HG03565 (cell line): ENCODE data around the gene SV2C.

Source experiments
- ATAC-seq: cut with Tn5 transposase; IDR thresholded peaks from one replicate; pipeline ENCODE4 v1.9.1; 2021; ENCODE audit warnings: mild to moderate bottlenecking, moderate library complexity; ENCODE audit not compliant: unreplicated experiment

SV2C gene

DNA sequence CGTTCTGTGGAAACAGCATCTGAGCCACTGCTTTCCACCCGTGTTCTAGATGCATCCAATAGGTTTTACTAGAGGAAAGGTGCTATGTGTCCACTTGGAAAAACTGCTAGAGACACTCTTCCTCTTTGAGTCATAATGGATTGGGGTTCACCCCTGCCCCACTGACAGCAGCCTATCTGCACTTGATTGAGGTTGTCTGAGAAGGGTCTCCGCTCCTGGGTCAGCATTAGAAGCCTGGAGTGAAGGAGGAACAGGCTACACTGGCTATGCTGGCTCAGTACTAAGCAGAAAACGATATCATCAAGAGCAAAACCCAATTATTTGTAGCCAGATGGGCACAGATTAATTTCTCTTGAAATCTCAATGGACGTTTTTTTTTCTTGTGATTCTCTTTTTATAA is 167.3 kb downstream of the SV2C start:
- ATAC-seq, result no peak

DNA sequence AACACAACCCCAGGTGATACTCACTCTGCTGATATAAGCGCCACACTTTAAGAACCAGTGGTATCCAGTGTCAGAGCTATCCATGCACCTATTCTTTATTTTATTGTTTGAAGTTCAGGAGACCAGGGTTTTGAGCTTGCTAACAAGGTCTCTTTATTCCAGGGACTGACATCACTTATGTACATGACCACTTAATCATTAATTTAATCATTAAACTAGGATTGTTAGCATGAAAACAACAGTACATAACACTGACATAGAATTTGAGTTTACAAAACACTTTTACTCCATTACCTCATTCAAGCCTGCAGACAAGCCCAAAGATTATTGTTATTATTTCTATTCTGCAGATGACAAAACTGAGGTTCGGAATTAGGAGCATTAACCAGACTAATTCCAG is 168.5 kb downstream of the SV2C start:
- ATAC-seq, result no peak

DNA sequence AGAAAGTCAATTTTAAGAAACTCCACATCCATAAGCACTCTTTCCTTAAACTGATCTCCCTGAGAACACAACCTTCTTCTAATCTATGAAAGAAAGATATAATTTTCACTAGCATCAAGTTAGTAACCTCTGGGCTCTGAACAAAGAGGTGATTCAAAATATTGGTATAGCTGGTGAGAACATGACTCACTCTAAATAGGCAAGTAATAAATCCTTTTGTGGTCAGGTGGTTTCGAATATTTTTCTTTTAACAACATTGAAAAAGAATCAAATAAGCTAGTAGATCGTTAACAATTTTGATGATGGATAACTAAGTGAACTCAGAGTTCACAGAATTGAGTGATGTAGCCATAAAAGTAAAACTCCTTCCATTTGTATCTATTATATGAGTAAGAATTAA is 169.3 kb downstream of the SV2C start:
- ATAC-seq, result no peak

DNA sequence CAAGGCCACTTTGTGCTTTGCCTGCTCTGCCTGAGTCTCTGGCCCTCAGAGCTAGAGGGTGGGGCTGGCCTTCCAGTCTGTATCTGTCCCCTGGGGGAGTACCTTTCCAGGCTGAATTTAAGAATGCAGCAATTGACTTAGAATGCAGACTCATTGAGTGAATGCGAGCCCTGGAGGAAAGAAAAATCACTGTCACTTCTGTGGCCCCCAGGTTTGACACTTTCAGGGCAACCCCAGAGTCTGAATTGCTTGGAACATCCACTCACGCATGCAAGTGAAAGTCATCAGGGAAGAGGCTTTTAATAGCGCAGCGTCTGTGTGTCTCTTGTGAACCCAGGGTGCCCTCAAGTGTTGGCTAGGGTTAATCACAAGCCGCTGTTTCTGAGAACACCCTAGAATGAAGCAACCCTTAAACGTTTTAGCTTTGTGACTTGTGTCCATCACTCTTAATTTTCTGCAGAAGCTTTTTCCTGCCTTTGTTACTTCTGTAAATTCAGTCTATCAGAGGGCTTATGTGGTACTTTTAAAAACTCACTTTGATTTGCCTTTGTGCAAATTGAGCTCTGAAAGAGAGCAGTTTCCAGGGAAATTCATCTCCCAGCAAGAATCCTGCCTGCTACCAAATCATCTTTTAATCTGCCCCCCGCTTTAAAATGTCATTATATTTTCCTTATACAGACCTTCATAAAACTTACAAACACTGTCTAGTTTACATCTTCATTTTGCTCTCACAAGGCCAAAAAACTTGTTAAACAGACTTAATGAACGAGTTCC is 173.1 kb downstream of the SV2C start:
- ATAC-seq, result peak; percentile 71

DNA sequence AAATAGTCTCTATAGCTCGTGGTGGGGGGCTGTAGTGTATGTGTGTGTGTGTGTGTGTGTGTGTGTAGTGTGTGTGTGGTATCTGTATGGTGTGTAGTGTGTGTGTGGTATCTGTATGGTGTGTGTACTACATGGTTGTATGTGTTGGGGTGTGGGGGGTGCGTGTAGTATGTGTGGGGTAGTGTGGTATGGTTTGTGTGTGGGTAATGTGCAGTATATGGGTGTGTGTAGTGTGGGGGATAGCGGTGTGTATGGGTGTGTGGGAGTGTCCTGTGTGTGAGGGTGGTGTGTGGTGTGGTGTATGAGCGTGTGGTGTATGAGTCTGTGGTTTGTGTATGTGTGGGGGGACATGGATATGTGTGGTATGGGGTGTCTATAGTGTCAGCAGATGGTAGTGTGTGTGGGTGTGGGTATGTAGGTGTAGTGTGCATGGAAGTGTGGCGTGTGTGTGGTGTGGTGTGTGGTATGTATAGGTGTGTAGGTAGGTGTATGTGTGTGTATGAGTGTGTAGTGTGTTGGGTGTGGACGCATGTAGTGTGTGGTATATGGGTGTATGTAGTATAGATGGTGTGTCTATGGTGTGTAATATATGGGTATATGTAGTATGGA is 174.1 kb downstream of the SV2C start:
- ATAC-seq, result no peak

DNA sequence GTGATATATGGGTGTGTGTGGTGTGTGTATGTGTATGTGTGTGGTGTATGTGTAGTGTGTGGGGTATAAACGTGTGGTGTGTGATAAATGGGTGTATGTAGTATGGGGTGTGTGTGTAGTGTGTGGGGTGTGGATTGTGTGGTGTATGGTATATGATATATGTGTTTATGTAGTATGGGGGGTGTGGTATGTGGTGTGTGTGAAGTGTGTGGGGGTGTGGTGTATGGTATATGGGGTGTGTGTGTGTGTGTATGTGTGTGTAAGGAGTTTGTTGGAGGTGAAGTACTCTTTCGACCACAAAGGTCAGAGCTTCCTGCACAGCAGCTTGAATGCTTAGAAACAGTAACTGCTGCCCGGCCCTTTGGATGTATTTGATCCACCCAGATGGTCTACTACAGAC is 174.7 kb downstream of the SV2C start:
- no peak for ATAC-seq

DNA sequence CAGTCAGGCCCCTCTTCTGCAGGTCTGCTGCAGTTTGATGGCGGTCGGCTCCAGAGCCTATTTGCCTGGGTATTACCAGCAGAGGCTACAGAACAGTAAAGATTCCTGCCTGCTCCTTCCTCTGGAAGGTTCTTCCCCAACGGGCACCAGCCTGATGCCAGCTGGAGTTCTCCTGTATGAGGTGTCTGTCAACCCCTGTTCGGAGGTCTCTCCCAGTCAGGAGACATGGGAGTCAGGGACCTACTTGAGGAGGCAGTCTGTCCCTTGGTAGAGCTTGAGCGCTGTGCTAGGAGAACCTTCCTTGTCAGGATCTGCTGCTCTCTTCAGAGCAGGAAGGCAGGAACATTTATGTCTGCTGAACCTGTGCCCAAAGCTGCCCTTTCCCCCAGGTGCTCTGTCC is 181.5 kb downstream of the SV2C start:
- no peak for ATAC-seq

DNA sequence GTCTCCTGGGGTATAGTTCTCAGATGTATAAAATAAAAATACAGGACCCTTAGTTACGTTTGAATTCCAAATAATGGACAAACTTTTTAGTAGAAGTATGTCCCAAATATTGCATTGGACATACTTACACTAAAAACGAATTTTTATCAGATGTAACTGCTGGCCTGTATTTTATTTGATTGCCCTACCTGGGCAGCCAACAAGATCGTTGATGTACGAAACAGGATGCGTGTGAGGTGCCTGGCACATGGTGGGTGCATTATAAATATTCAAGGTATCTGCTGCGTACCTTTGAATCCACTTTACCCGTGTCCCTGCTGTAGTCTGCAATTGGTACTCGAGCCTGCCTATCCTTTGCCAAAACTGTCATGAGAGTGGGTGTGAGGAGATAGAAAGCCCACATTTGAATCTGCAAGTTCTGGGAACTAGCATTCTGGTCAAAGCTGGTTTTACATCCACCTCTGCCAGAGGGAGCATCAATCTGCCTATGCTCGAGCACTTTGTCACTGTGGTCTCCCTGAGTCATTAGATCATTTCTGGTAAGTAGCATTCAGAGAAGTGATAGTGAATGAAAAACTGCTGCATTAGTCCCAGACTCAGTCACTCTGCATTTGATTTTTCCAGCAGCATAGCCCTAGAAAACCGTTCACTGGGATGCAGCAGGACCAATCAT is 186.2 kb downstream of the SV2C start:
- no peak for ATAC-seq

DNA sequence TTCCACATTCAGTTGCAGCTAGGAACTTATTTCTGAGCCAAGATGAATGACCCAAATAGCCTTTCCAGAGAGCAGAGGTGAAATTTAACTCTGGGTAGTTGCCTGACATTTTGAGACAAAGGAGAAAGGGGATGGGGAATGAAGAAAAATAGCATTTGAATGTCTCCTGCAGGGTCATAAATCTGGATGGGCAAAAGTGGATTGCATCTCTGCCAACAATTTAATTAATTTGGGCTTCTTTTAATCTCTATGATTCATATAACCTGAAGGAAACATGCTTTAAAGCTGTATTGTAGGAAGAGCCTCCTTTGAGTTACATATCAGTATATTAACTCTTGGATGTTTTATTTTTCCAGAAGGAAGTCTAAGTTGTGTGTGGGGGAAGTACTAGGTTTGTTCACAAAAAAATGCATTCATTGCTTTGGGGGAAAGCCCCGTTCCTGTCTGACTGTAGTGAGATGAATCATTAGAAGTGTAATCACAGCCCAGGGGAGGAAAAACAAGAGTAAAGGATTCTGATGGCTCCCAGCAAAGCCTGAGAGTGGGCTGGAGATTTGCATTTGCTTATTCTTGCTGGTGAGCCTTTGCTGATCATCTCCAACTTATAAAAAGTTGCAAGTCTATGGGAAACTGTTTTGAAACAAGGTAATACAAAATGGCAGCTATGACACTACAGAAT is 186.9 kb downstream of the SV2C start:
- ATAC-seq, result no peak

DNA sequence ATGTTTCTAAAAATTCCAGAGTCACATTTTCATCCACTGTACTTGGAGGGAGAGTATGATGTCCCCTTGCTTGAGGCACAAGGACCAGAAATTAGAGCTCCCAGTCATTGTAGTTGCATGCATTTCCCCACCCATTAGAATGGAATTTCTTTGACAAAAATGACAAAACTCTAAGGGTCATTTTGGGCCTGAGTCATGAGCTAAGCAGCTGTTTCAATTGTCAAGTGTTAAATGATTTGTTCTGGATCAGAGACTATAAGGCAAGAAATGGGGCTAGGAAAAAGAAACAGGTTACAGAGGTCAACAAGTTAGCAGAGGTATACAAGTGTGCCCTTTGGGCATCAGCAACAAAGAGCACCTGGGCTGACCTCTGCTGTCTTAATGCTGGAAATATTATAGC is 188.7 kb downstream of the SV2C start:
- ATAC-seq, result no peak

DNA sequence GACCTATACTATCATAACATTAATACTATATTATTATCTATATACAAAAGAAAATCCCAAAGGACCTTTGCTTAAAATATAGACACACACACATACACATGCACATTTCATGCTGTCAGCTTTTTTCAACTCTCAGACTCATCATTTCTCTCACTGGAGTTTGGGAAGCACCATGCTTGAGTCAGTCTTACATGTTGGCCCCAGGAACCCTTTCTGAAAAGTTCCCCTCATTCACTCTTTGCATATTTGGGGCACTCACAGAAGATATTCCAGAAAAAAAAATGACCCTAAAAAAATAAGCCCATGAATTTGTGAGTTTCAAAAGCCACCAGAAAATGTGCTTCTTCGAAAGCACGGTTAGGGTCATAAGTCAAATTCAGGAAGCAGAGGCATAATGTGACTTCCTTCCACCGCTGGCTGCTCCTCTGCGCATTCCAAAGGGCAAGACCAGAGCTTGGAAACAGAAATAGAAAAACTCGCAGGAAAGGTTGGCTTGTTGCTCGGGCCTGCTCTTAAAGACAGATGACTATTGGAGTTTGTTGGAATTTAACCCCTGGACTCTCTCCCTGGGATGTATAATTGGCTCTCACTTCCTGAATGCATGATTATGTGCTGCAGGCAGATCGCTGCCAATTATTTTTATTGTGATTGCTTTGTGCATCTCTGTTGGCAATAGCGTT is 190.2 kb downstream of the SV2C start:
- no peak for ATAC-seq

DNA sequence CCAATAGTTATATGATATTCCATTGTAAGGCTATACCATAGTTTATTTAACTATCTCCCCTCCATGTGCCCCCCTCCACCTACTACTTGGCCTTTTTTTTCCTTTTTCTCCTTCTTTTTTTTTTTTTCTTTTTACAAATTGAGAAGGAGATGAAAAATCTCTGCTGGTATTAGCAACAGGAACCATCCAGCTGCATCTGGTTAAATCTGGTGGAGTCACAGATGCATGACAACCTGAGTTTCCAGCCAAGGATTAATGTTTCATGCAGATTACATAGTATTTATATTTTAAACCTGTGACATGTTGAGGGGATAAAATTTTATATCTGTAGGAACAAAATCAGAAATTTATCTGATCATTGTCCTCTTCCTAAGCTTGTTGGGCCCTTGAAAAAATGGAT is 191.4 kb downstream of the SV2C start:
- no peak for ATAC-seq

DNA sequence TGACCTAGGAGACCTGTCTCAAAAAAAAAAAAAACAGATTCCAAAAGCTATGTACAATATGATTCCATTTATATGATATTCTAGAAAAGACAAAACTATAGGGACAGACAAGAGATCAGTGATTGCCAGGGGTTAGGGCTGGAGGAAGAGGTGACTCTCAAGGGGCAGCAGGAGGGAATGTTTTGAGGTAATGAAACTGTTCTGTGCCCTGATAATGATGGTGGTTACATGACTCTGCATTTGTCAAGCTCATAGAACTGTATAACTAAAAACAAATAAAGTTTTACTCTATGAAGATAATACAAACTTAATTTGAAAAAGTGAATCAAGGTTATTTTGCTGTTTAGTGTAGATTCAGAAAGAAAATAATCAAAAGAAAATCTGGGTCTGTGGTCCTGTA is 194.6 kb downstream of the SV2C start:
- no peak for ATAC-seq

DNA sequence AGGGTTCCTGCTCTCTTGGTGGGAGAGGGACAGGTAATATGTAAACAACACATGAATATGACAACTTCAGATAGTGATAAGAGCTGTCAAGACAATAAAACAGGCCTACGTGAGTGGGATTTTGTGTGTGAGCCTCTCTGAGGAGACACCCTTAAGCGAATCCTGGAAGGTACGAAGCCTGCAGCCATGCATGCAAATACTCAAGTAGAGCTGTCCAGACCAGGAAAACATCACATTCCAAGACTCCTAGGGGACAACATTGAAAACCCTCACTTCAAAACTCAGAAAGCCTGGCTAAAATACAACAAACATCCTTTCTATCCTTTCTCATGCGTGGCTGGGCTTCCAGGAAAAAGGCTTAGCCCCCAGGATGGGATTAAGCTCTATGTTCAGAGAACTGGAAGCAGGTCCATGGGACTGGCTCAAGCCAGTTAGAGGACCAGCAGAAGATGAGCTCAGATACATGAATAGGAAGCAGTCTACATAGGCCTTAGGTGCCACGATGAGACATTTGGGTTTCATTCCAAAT is 195.1 kb downstream of the SV2C start:
- ATAC-seq, result no peak

DNA sequence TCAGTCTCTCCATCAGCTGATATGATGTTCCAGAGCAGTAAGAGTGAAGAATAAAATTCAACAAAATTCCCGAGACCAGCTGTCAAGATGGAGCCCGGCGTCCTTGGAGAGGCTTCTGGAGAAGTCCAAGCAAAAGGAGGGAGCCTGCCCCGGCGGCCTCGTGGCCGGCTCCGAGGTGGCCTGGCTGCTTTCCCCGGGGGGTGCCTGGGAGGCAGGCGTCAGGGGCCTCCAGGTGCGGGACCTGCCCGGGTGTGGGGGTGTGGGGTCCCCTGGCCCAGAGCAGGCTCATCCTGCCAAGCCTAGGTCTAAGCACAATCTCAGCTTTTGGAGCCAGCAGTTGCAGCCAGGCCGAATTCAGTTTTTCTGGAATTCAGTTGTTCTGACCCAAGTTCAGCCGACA is 197.3 kb downstream of the SV2C start:
- ATAC-seq, result no peak

DNA sequence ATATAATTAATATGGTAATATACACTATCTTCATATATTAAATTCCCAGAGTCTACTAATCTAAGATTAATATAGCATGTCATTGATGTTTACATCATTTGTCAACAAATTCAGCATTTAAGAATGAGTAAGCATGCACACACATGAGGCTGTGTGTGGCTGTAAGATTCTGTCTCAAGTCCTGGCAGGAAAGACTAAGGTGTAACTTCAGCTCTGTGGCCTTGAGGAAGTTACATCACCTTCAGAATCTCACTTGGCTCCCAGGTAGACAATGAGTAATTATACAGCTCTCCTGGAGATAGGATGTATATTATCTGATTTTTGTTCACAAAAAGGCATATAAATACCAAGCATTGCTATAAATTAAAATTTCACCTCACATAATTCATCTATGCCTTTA is 200.5 kb downstream of the SV2C start:
- ATAC-seq, result no peak

DNA sequence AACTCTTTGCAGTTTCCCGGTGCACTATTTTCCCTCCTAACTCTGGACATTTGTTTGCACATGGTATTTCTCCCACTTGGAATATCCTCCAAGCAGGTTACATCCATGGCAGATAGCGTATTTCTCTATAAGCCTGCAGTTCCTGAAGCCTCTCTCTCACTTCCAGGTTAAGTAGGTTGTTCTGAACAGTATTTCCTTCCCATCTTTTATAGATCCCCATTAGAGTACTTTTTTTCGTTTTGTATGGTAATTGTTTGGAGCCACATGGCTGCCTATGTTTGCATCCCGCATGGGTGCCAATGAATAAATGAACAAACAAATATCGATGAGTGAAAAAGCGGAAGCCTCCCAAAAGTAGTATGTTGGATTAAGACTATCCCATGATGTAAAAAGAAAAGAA is 206.5 kb downstream of the SV2C start:
- ATAC-seq, result no peak

DNA sequence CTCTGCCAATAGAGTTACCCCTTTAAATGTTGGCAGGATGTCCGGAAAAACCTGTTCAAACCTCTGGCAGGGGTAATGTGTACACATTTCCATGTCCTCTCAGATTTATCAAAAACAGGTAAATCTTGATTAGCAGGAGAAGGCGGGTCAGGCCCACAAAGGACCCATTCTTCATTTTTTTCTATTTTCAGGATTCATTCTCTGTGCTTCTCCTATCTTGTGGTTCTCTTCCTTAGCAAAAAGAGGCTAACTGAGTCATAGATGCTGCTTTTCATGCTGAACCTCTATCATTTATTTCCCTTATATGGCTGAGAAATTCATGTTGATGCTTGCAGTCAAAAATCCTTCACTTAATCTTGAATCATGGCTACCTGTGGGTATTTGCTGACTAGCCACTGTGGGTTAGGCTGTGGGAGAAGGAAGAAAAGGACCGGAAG is 207.2 kb downstream of the SV2C start:
- ATAC-seq, result no peak

DNA sequence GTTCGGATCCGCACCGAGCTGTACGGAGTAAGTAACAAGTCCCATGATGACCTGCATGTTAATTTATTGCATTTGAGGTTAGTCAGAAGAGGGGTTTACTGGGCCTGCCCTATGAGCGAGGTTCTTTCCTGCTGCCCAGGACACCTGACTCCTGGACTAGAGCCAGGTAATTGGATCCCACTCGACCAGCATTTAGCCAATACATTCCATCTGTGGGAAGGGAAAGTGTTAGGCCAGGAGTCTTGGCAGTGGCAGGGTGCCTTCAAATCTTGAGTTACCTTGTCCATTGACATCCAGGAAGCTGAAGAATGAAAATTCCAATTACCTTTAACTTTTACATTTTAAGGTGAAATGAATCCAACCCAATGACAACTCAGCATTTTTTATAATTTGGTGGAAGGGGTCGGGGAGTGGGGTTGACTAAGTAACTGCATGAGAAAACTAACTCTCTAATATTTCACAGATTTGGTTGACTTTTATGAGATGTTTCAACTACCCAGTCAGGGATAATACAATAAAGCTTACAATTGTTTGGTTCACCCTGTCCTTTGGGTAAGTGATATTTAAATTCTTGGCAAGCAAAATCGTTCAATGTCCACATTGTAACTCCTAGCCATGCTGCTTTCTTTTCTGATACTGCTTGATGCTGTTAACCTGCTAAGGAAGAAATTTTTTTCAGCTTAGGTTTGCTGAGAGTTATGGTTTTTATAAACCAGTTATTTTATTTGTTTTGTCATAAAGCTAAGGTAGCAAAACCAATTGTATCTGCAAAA is 208.3 kb downstream of the SV2C start:
- ATAC-seq, result no peak
